ENCODE measurements around the gene QSER1.
A peak's percentile ranks its signal among the peaks of the same experiment; 100 is the strongest.

The QSER1 gene

DNA sequence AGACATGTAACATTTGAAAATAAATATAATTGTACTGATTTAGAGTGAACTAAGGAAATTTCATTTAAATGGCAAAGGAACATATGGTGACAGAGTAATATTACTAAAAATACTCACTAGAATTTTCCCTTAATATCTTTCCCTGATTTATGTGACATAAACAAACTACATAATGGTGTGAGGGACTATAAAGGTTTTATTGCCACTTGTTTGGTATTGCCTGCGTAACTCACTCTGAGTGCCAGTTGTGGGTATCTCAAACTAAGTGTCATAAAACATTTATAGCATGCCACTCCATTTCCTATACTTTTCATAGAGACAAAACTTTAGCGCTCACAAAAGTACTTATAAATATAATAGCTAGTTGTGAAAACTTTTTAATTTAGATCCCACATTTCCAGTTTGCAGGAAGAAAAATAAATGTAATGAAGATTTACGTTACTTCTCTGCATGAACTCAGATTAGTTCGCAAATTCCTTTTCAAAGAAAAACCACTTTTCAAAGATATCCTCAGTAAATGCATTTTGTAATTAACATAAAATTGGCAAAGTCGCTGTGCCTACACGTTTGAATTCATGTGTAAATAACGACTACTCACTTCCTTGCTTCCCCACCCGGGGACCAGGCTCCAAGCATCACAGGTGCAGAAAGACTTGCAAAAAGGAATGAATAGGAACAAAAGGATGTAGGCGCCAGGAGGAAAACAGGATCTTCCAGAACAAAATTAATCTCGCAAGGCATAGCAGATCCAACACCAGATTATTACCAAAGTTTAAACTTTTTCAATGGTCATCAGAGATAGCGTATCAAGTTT is 1.6 kb upstream of the QSER1 start:
- no peak for DNase-seq

DNA sequence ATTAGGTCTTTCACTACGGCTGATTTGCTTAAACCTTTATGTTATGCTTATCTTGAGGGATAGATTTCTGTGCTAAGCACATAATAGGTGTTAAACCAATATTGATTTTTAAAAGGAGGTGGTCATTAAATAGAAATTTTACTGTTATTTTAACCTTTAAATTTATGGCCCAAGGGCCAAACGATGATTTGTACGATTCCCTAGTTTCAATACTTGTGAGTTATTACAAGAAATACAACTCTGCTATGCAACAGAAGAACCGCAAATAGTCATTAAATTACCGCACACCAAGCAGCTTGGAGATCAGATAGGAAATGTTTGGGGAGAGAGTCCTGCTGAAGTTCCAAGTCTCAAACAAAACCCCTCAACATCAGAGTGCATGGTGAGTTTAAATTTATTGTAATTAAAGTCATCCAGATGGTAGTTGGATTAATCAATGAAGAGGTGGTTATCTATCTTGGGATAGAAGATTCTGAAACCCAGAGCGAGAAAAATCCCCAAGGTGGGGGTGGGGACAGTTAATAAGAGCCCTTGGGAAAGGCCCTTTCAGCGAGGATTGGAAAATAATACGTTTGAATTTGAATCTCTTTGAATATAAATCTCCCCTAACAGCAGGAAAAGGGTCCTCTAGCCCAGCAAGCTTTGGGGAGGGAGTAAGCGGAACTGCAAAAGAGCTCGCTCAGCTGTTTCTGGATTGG is 805 bp upstream of the QSER1 start:
- no peak for DNase-seq

DNA sequence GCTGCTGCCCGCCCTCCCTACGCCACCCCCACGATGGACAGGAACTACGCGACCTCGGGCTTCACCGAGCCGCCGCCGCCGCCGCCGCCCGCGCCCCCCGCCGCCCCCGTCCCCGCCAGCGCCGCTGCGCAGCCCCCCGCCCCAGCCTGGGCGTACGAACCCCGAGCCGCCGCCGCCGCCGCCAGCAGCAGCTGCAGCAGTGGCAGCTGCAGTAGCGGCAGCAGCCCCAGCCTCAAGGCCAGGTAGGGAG is 407 bp downstream of the QSER1 start:
- DNase-seq, result peak in 2 of 6 experiments; percentile 55 to 73

DNA sequence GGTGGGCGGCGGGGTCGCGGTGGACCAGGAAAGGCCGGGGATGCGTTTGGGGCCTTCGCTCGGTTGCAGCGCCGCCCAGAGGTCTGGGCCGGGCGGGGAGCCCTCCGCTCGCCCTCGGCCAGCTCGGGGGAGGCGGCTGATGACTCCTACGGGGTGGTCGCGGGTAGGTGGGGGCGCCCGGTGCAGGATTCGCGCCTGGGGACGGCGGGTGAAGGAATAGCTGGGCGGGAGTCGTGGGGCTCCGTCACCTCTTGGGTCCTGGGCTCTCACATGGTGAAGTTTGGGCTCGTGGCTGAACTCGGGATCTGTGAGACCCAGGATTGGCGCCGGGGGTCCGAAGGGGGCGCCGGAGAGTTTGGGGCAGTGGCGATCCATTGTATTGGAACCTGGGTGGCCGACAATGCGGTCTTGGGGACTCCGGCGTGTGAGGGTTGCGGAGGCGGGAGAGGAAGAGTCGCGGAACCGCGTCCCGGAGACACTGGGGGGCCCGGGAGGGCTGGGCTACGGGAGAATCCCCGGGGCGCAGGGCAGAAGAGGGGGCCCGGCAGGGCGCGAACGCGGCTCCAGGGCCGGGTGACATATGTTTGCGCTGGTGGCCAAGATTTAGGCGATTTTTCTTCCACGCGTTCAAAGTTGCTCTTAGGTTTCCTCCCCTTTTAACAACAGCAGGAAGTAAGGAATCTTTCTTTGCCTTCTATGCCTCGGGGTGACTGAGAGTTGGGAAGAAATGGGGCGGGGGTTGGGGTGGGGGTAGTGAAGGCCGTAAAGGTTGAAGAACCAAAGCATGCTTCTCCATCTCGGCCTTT is 935 bp downstream of the QSER1 start:
- peak; percentile 19 to 60 (median 38) for DNase-seq

DNA sequence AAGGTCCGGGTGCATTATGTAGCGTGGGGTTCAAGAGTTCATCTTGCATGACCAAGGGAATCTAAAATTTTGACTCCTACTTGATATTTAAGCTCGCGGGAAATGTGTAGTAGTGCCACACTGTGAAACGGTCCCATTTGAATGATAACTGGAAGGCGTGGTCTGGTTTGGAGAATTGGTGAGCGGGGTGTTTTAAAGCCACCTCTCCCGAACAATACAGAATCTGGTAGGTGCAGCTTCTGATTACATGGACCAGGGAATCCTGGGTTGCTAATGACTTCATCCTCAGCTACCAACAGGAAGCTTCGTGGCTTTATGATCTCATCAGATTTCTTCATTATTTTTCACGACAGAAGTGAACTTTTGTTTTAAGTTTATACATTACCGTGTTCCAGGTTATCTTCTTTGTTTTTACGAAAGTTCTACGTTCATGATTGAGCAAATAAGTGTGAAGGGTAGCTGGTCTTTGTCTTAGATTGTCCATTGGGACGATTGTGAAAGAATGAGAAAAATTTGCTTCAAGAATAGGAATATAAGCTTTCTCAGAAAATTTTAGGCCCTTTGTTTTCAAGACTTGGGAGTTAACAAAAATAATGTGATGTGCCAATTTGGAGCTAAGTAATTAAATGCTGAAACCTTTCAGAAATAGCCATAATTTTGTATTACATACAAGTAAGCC is 1.7 kb downstream of the QSER1 start:
- DNase-seq, result peak in 4 of 6 experiments; percentile 9 to 32 (median 14)

DNA sequence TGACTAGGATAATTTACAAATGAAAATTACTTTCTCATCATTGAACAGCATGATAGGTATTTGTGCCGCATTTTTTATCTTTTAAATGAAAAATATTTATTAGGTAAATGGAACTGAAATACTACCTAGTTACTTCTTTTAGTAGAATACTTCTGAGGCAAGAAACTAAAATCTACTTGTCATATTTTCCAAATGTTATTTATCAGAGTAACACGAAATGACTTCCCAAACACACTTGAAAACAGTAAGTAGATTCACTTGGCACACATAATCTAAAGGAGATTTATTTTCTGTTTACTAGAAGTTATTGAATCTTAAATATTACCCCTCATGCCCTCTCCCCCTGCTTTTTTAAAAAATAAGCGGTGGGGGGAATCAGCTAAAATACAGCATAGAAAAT is 2.3 kb downstream of the QSER1 start:
- no peak for DNase-seq

DNA sequence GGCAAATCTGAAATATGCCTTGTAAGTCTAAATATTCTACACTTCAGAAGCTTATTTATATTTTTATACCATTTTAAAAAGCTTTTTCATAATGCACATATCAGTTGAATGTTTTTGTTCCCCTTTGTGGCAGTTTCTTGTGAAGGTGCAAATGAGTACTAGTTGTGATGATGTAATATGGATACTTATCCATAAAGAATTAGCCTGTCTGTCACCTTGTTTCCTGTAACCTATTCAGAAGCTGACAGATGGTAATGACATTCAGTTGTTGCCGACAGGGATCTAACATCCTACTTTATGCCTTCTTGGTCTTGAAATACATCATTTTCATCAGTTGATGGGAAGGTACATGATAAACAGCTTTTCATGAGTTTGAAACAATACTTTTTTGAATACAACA is 2.9 kb downstream of the QSER1 start:
- no peak for DNase-seq

DNA sequence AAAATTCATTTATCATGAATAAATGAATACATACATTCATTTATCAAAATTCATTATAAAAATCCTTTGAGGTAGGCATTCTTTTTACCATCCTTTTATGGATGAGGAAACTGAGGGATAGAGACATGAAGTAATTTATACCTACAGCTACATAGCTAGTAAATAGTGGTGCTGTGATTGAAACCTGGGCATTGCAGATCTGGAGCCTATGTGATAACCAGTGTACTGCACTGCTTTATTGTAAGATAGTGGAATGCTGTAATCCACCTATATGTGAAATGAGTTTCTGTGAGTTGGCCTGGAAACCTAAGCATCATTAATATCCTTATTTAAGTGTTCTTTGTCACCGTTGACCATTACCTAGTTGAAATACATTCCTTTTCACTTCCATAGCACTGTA is 4.5 kb downstream of the QSER1 start:
- DNase-seq, result no peak

DNA sequence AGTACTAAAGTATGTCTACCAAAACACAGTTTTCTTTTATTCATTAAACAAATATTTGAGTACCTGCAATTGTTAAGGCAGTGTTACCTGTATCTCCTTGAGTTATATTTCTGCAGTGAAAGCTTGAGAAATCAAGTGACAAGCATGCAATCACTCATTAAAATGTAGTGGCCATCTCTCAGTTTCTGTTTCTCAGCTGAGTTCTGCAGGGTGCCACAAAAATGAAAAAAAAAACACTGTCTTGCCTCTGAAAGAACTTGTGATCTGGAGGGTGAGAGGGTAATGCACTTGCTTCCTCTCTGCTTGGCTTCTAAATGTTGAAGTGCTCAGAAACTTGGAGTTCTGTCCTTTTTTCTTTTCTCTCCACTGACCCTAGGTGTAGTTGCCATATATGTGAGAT is 6.8 kb downstream of the QSER1 start:
- DNase-seq, result no peak

DNA sequence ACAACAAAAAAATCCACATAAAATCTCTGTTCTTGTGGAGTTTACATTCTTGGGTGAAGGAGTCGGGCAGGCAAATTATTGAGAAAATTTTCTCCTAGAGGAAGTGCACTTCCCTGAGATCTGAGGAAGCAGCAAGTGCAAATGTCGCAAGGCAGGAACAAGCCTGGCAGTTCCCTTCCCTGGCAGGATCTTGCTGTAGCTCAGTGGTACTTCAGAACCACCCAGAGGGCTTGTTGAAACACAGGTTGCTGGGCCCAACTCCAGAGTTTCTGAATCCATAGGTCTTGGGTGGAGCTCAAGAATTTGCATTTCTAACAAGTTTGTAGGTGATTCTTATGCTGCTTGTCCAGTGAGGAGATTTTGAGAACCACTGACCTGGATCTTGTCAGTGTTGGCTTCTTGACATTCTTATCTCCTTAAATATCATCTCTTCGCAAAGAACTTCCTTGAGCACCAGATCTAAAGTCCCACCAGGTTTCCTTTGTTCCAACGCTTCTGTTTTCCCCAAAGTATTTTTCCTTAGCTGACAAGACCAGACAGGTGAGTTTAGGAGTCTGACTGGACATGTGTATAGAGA is 9.6 kb downstream of the QSER1 start:
- no peak for DNase-seq

DNA sequence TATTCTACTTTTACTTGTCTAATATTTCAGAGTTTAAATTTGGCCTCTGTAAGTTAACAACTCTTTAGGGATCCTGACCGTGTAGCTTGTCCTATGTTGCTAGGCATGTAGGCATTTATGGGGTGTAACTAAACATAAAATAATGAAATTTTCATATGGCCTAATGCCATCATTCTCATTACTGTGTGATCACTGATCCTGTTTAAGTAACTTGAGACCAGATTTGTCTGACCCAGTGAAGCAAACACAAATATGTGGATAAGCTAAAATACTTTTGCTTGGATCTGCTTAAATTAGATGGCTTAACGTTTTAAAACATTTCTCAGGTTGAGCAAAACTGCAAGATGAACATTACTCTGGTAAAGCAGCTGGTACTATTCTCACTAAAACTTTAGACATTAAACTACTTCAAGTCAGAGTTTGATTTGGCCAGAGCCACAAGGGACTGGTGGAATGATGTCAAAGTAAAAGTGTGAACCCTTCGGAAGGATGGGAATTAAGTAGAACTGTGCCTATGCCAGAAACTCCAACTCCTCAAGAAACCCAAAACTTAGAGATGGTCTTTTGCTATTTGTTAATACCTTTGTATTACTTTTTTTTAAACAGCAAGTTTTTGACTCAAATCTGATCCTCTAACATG is 12.5 kb downstream of the QSER1 start:
- no peak for DNase-seq

DNA sequence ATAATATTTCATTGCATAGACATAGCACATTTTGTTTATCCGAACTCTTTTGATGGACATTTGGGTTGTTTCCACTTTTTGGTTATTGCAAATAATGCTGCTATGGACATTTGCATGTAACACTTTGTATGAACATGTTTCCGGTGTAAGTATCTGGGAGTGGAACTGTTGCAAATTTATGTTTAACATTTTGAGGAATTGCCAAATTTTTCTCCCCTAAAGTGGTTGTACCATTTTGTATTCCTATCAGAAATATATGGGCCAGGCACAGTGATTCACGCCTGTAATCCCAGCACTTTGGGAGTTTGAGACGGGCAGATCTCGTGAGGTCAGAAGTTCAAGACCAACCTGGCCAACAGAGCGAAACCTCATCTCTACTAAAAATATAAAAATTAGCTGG is 16.0 kb downstream of the QSER1 start:
- DNase-seq, result no peak

DNA sequence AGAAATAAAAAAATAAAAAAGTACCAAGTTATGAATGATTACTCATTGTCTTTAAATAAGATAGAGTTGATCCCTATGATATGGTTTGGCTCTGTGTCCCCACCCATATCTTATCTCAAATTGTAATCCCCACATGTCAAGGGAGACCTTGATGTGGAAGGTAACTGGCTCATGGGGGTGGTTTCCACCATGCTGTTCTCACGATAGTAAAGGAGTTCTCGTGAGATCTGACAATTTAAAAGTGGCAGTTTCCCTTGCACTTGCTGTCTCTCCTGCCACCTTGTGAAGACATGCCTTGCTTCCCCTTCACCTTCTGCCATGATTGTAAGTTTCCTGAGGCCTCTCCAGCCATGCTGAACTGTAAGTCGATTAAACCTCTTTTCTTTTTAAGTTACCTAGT is 18.8 kb downstream of the QSER1 start:
- DNase-seq, result no peak

DNA sequence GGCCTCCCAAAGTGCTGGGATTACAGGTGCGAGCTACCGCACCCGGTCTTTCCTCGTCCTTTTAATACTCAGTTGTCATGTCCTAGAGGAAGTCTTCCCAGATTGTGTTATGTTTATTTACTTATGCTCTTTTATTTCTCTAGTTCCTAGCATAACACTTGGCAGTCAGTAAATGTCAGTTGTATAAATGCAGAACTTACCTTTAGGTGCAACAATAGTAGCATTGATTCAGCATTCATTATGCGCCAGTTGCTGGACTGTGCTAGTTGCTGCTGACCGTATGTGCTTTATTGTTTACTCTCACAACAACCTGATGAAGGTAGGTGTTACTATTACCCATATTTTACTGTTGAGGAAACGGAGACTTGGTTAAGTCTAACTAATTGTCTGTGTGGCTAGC is 20.8 kb downstream of the QSER1 start:
- DNase-seq, result no peak

DNA sequence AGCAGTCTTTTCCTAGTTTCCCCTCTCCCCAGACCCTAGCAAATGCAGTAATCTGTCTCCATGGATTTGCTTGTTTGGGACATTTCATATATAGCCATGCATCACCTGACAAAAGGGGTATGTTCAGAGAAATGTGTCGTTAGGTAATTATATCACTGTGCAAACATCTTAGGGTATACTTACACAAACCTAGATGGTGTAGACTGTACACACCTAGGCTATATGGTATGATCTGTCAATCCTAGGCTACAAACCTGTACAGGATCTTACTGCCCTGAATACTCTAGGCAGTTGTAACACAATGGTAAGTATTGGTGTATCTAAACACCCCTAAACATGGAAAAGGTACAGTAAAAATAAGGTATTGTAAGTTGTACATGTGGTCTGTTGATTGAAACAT is 23.8 kb downstream of the QSER1 start:
- no peak for DNase-seq

DNA sequence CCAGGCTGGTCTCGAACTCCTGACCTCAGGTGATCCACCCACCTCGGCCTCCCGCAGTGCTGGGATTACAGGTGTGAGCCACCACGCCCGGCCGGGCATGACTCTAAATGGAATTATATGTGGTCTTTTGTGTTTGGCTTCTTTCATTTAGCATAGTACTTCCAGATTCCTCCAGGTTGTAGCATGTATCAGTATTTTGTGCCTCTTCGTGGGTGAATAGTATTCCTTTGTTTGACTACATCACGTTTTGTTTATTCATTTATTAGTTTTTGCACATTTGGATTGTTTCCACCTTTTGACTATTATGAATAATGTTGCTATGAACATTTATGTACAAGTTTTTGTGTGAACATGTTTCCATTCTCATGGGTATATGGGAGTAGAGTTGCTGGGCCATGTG is 24.4 kb downstream of the QSER1 start:
- DNase-seq, result no peak

DNA sequence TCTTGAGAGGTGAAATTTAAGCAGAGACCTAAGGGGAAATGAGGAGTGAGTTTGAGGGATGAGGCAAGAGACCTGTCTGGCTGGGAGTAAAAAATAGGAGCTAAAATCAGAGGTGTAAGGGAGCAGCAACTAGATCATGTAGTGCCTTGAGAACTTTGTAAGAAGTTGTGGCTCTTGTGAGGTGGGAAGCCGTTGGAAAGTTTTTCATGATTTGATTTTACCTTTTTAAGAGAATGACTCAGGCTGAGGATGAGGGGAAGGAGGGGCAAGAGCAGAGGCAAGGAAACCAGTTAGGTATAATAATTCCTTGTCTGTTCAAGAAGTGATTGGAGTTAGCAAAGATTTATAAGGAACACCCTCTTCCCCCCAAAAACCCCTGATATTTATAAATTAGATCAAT is 25.8 kb downstream of the QSER1 start:
- no peak for DNase-seq

DNA sequence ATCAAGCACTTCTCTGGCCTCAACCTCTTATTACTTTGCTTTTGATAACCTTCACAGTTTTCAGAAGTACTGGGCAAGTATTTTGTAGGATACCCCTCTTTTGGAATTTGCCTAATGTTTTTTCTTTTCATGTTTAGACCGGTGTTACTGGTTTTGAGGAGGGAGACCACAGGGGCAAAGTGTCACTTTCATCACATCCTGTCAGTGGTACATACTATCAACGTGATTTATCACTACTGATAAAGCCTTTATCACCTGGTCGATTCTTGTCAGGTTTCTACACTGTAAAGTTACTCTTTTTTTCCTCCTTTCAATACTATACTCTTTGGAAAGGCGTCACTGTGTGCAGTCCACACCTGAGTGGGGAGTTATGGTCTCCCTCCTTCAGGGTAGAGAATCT is 26.7 kb downstream of the QSER1 start:
- no peak for DNase-seq

DNA sequence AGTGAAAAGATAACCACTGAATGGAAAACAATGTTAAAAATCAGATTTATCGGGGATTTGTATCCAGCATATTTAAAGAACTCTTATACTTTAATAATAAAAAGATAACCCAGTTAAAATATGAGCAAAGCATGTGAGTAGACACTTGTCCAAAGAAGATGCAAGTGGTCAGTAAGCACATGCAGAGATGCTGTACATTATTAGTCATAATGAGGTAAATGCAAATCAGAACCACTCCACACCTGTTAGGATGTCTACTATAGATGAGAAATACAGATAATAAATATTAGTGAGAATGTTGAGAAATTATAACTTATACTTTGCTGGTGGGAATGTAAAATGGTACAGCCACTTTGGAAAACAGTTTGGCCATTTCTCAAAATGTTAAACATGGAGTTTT is 28.0 kb downstream of the QSER1 start:
- DNase-seq, result no peak

DNA sequence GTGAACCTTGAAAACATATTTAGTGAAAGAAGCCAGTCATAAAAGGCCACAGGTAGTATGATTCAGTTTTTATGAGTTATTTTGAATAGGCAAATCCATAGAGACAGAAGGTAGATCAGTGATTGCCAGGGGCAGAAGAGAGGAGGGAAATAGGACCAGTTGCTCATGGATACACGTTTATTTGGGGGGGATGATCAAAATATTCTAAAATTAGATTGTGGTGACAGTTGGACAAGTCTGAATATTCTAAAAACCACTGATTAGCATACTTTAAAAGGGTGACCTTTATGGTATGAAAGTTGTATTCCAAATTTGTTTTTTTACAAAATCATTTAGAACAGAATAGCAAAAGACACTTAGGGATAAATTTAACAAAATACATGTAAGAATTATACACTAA is 28.6 kb downstream of the QSER1 start:
- no peak for DNase-seq

DNA sequence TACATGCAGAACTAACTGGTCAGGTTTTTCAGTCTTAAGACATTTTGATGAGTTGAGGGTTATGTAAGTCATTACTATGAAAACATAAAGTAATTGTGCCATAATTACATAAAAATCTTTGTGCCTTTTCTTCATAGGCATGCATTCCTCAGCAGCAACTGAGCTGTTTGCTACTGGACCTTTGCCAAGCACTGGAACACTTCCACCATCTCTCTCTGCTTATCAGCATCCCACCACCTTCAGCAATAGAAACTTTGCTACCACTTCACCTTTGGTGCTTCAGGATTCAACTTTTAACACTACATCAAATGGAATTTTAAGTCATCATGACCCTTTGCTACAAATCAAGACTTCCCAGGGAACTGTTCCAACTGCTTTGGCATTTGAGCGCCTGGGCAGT is 39.0 kb downstream of the QSER1 start:
- DNase-seq, result no peak

DNA sequence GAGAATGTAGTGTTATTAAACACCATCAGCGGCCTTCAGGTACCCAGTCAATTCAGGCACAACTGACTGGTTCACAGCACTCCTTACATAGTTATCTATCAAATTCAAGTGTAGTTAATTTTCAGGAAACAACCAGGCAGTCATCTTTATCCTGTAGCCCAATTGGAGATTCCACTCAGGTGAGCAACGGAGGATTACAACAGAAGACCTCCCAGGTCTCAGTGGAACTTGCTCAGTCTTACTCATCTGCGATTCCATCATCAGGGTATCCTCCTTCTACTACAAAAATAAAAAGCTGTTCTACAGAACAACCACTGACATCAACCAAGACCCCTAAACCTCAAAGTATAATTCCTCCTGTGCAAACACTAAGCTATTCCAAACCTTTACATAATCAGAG is 39.6 kb downstream of the QSER1 start:
- no peak for DNase-seq
